ENCODE measurements around the gene ZNF136.

ZNF136 gene

DNA sequence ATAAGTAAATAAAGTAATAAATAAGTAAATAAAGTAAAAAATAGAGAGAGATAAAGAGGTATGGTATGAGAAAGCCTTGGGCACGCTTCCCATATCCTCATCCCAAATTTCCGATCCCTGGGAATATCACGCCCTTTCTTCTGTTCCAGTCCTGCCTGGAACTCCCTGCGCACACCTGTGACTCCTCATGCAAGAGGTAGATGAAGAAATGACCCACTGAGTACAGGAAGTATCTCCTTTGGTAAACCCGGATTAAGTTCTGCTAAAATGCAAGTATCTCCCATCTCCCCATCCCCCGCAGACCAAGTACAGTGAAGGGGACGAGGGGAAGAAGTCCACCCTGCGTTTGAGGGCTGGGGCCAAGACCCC lies 399 bp upstream of the ZNF136 start (continued):
- TF ChIP-seq ZNF394 (tag by site-specific recombination; IDR thresholded peaks at IDR 0.05; ENCODE audit: borderline replicate concordance), result no peak
- no peak for TF ChIP-seq OSR2 (tag by site-specific recombination; IDR thresholded peaks at IDR 0.05)
- peak; percentile 80 for TF ChIP-seq SCRT2 (tag by site-specific recombination; IDR thresholded peaks at IDR 0.05)
- TF ChIP-seq ZNF366 (tag by site-specific recombination; conservative IDR thresholded peaks at IDR 0.05), result 0 out of 2 replicates have a peak, but pooled peaks have one; percentile 34
- TF ChIP-seq, protein P1, sequence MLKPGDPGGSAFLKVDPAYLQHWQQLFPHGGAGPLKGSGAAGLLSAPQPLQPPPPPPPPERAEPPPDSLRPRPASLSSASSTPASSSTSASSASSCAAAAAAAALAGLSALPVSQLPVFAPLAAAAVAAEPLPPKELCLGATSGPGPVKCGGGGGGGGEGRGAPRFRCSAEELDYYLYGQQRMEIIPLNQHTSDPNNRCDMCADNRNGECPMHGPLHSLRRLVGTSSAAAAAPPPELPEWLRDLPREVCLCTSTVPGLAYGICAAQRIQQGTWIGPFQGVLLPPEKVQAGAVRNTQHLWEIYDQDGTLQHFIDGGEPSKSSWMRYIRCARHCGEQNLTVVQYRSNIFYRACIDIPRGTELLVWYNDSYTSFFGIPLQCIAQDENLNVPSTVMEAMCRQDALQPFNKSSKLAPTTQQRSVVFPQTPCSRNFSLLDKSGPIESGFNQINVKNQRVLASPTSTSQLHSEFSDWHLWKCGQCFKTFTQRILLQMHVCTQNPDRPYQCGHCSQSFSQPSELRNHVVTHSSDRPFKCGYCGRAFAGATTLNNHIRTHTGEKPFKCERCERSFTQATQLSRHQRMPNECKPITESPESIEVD (tag by site-specific recombination; IDR thresholded peaks at IDR 0.05), result no peak
- no peak for TF ChIP-seq PRDM1 (tag by site-specific recombination; IDR thresholded peaks at IDR 0.05)
- no peak for TF ChIP-seq PRDM2 (tag by site-specific recombination; IDR thresholded peaks at IDR 0.05; ENCODE audit: borderline replicate concordance)
- TF ChIP-seq SCRT1 (tag by site-specific recombination; IDR thresholded peaks at IDR 0.05; ENCODE audit: borderline replicate concordance), result peak; percentile 51; the same call in 1 of the 2 replicates
- no peak for TF ChIP-seq ZNF555 (tag by site-specific recombination; conservative IDR thresholded peaks at IDR 0.05)
- no peak for TF ChIP-seq ZNF701 (tag by site-specific recombination; IDR thresholded peaks at IDR 0.05)

- ChIA-PET CTCF (interaction anchor here (0.7 to 1.3 kb wide), 2 partner anchors 10 to 104 kb away, joined by 3 read pairs; no protein-coding TSS in a partner anchor), POLR2A (interaction anchor here (0.5 to 2.4 kb wide), 7 partner anchors 10 to 239 kb away, joined by 3 to 12 read pairs (median 6); partner anchors contain the start of genes ZNF20, ZNF563, ZNF700 and ZNF878)
- no peaks in the 10 kb centered on the region for H3K4me1 ChIP-seq (ENCODE audit: control insufficient read depth, insufficient read depth, low read length)
- no peaks in the 10 kb centered on the region for H3K9me3 ChIP-seq (ENCODE audit: control insufficient read depth, insufficient read depth, low read depth, low read length)
- H3K27ac ChIP-seq (ENCODE audit: extremely low read depth, low read depth, low read length), result peak overlapping the region; percentile 80; the same call in 1 of the 2 replicates
- TF ChIP-seq ZNF24 (tag by site-specific recombination; IDR thresholded peaks at IDR 0.05) (no peak), EGR2 (tag by site-specific recombination; IDR thresholded peaks at IDR 0.05; ENCODE audit: low read depth) (no peak), ZNF112 (tag by site-specific recombination; IDR thresholded peaks at IDR 0.05) (no peak), YY1 (tag by site-specific recombination; IDR thresholded peaks at IDR 0.05) (no peak), ZNF777 (tag by site-specific recombination; IDR thresholded peaks at IDR 0.05; ENCODE audit: borderline replicate concordance) (no peak), ZNF19 (tag by site-specific recombination; IDR thresholded peaks at IDR 0.05; ENCODE audit: low read depth) (no peak), ZNF266 (tag by site-specific recombination; IDR thresholded peaks at IDR 0.05; ENCODE audit: low read depth) (no peak), ZNF324 (tag by site-specific recombination; IDR thresholded peaks at IDR 0.05) (no peak), YY2 (tag by site-specific recombination; IDR thresholded peaks at IDR 0.05) (no peak), ZNF10 (tag by site-specific recombination; IDR thresholded peaks at IDR 0.05) (no peak), ZNF341 (tag by site-specific recombination; IDR thresholded peaks at IDR 0.05; ENCODE audit: low read depth) (no peak)
- TF ChIP-seq, protein P2, sequence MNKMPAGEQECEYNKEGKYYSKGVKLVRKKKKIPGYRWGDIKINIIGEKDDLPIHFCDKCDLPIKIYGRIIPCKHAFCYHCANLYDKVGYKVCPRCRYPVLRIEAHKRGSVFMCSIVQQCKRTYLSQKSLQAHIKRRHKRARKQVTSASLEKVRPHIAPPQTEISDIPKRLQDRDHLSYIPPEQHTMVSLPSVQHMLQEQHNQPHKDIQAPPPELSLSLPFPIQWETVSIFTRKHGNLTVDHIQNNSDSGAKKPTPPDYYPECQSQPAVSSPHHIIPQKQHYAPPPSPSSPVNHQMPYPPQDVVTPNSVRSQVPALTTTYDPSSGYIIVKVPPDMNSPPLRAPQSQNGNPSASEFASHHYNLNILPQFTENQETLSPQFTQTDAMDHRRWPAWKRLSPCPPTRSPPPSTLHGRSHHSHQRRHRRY (tag by site-specific recombination; IDR thresholded peaks at IDR 0.05), result no peak
- TF ChIP-seq, protein P3, sequence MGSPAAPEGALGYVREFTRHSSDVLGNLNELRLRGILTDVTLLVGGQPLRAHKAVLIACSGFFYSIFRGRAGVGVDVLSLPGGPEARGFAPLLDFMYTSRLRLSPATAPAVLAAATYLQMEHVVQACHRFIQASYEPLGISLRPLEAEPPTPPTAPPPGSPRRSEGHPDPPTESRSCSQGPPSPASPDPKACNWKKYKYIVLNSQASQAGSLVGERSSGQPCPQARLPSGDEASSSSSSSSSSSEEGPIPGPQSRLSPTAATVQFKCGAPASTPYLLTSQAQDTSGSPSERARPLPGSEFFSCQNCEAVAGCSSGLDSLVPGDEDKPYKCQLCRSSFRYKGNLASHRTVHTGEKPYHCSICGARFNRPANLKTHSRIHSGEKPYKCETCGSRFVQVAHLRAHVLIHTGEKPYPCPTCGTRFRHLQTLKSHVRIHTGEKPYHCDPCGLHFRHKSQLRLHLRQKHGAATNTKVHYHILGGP (tag by site-specific recombination; IDR thresholded peaks at IDR 0.05), result no peak
- peaks cover 6 to 26% of the 10 kb centered on the region in 2 experiments for H3K36me3 ChIP-seq (ENCODE audit: control insufficient read depth in 2 of 2, insufficient read depth in 1 of 2, low read length in 2 of 2)
- H3K4me3 ChIP-seq (ENCODE audit: low read depth, low read length), result peak overlapping the region; percentile 69
These were observed 930 bp downstream of the ZNF136 start for GRCh38 chr19:12163826-12164225.

Data from HEK293 (cell line).